IPS-20b (cell line): Measurements from ENCODE around the gene LMAN2.

Experiments
- H3K27ac ChIP-seq: one replicate; pipeline ENCODE4 v1.5.1; 2013; ENCODE audit warnings: low read length
- H3K27me3 ChIP-seq: 2 replicates; pipeline ENCODE4 v1.6.1; 2013; ENCODE audit warnings: mild to moderate bottlenecking, low read length, inconsistent platforms; ENCODE audit not compliant: insufficient read depth
- H3K36me3 ChIP-seq: 2 replicates; pipeline ENCODE4 v1.6.1; 2013; ENCODE audit warnings: low read depth, mild to moderate bottlenecking, inconsistent platforms, low read length, moderate library complexity; ENCODE audit not compliant: insufficient read depth
- H3K4me1 ChIP-seq: 2 replicates; pipeline ENCODE4 v1.6.1; 2013; ENCODE audit warnings: mild to moderate bottlenecking, control low read depth, inconsistent platforms, low read length, moderate library complexity; ENCODE audit not compliant: insufficient read depth
- H3K4me3 ChIP-seq: 2 replicates; pipeline ENCODE4 v1.5.1; 2013; ENCODE audit warnings: mild to moderate bottlenecking, low read length, inconsistent platforms
- H3K9ac ChIP-seq: 2 replicates; pipeline ENCODE4 v1.6.1; 2013; ENCODE audit warnings: low read depth, mild to moderate bottlenecking, inconsistent platforms, low read length, moderate library complexity
- H3K9me3 ChIP-seq: 2 replicates; pipeline ENCODE4 v1.6.1; 2013; ENCODE audit warnings: mild to moderate bottlenecking, low read depth, low read length, inconsistent platforms; ENCODE audit not compliant: insufficient read depth

Gene LMAN2

DNA sequence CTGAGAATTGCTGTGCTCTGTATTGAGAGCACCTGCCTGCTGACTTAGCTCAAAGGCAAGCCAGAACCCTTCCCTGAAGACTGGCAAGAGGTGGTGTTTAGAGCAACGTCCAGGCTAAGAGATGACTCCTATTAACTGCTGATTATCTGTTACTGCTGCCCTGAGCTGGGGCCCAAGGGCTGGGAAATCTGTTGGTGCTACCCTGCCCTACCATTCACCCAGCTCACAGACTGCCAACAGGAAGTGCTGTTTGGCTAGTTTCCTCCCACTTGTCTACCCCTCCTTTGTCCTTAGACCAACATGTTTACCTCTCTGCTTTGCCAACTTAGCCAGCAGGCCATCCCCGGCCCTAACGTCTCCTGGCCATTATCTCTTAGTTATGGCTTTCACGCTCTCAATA, 54.9 kb downstream of the LMAN2 start:
- H3K27ac ChIP-seq = no peak overlapping the region
- H3K9ac ChIP-seq = no peak overlapping the region
- no peaks in the 10 kb centered on the region for H3K27me3 ChIP-seq
- H3K9me3 ChIP-seq = no peaks in the 10 kb centered on the region
- no peak overlapping the region for H3K4me3 ChIP-seq
- H3K36me3 ChIP-seq = peaks cover 82% of the 10 kb centered on the region
- H3K4me1 ChIP-seq = no peaks in the 10 kb centered on the region

DNA sequence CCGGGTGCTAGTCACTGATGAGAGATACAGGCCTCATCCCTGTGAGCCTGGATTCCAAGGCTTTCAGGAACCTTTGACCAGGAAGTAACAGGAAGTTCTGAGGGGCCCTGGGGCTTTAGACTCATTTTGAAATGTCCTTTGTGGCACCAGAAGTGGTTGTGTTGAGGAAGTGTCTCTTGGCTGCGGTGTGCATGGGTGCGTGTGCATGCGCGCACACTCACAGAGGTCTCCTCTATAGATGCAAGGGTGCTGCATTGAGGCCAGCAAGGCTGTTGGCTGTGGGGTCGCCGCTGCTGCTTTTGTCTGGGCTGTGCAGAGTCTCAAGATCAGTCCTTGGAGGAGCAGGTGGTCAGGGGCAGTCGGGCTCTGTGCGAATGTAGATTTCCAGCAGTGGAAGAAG, 55.5 kb downstream of the LMAN2 start:
- Histone ChIP-seq H3K4me3 (no peak overlapping the region), H3K27ac (no peak overlapping the region), H3K36me3 (peaks cover 82% of the 10 kb centered on the region), H3K9ac (no peak overlapping the region), H3K27me3 (no peaks in the 10 kb centered on the region), H3K9me3 (no peaks in the 10 kb centered on the region), H3K4me1 (no peaks in the 10 kb centered on the region)

DNA sequence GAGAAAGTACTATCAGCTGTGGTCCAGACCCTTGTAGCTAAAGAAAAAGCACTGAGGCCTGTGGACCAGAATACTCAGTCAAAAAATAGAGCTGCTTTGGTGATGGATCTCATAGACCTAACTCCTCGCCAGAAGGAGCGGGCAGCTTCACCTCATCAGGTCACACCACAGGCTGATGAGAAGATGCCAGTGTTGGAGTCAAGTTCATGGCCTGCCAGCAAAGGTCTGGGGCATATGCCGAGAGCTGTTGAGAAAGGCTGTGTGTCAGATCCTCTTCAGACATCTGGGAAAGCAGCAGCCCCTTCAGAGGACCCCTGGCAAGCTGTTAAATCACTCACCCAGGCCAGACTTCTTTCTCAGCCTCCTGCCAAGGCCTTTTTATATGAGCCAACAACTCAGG, 56.8 kb downstream of the LMAN2 start:
- H3K4me1 ChIP-seq = no peaks in the 10 kb centered on the region
- no peak overlapping the region for H3K9ac ChIP-seq
- peaks cover 87% of the 10 kb centered on the region for H3K36me3 ChIP-seq
- H3K4me3 ChIP-seq = no peak overlapping the region
- H3K27ac ChIP-seq = no peak overlapping the region
- H3K27me3 ChIP-seq = no peaks in the 10 kb centered on the region
- no peaks in the 10 kb centered on the region for H3K9me3 ChIP-seq

DNA sequence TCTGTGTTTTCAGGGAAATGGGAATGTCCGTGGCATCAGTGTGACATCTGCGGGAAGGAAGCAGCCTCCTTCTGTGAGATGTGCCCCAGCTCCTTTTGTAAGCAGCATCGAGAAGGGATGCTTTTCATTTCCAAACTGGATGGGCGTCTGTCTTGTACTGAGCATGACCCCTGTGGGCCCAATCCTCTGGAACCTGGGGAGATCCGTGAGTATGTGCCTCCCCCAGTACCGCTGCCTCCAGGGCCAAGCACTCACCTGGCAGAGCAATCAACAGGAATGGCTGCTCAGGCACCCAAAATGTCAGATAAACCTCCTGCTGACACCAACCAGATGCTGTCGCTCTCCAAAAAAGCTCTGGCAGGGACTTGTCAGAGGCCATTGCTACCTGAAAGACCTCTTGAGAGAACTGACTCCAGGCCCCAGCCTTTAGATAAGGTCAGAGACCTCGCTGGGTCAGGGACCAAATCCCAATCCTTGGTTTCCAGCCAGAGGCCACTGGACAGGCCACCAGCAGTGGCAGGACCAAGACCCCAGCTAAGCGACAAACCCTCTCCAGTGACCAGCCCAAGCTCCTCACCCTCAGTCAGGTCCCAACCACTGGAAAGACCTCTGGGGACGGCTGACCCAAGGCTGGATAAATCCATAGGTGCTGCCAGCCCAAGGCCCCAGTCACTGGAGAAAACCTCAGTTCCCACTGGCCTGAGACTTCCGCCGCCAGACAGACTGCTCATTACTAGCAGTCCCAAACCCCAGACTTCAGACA, 57.5 kb downstream of the LMAN2 start:
- no peak overlapping the region for H3K4me3 ChIP-seq
- no peaks in the 10 kb centered on the region for H3K9me3 ChIP-seq
- H3K4me1 ChIP-seq = no peaks in the 10 kb centered on the region
- no peak overlapping the region for H3K9ac ChIP-seq
- H3K27me3 ChIP-seq = no peaks in the 10 kb centered on the region
- peaks cover 93% of the 10 kb centered on the region for H3K36me3 ChIP-seq
- no peak overlapping the region for H3K27ac ChIP-seq

DNA sequence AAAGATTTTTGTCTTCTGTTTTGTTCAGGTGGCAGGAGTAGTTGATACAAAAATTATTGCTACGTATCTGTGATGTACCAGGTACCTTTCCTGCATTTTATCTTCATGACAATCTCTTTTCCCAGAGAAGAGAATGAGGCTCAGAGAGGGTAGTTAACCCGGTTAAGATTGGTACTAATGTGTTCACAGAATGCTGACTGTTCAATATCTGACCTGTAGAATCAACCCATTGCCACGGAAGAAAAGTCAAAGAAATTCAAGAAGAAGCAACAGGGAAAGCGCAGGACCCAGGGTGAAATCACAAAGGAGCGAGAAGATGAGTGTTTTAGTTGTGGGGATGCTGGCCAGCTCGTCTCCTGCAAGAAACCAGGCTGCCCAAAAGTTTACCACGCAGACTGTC, 59.7 kb downstream of the LMAN2 start:
- H3K36me3 ChIP-seq = peaks cover 98% of the 10 kb centered on the region
- H3K27me3 ChIP-seq = no peaks in the 10 kb centered on the region
- no peak overlapping the region for H3K9ac ChIP-seq
- H3K9me3 ChIP-seq = no peaks in the 10 kb centered on the region
- H3K4me1 ChIP-seq = no peaks in the 10 kb centered on the region
- no peak overlapping the region for H3K27ac ChIP-seq
- H3K4me3 ChIP-seq = no peak overlapping the region

DNA sequence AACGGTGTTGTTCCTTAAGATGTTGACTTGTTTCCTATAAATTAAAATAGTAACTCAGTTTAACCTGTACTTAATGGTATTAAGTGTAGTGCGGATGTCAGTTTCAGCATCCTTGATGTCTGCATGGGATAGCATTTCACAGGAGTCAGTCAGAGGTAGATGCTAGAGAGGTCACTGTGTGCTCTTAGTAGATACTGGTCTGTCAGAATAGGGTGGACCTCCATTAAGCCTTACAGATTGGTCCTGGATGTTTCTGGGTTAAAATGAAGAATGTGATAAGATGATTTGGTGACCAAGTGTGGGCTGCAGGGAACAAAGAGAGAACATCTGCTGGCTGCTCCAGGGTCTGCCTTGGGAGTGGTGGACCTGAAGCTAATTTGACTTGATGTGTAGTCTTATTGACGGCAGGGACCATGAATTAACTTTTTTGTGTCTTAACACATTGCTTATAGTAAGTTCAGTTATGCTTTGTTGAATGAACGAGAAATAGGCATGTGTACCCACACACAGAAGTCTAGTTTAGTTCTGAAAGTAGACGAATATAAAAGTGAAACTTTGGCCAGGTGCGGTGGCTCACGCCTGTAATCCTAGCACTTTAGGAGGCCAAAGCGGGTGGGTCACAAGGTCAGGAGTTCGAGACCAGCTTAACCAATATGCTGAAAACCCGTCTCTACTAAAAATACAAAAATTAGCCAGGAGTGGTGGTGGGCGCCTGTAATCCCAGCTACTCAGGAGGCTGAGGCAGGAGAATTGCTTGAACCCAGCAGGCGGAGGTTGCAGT, 60.5 kb downstream of the LMAN2 start:
- no peak overlapping the region for H3K27ac ChIP-seq
- H3K36me3 ChIP-seq = peaks cover 98% of the 10 kb centered on the region
- no peaks in the 10 kb centered on the region for H3K9me3 ChIP-seq
- no peak overlapping the region for H3K4me3 ChIP-seq
- no peaks in the 10 kb centered on the region for H3K27me3 ChIP-seq
- no peak overlapping the region for H3K9ac ChIP-seq
- H3K4me1 ChIP-seq = no peaks in the 10 kb centered on the region

DNA sequence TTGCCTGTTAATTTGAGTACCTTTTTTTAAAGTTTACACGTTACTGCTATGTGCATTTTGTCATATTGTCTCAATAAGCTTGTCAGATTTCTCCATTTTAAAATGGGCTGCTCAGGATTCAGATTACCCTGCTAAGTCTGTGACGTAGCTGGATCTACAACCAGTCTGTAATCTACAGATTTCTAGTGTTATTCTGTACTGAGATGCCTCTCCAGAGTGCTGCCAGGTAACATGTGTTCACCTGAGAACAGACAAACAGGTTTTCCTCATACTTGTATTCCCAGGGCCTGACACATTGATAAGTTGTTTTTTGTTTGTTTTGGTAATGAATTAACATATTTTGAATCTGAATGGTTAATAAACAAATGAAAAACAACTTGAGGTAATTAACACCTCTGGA, 63.3 kb downstream of the LMAN2 start:
- no peaks in the 10 kb centered on the region for H3K27me3 ChIP-seq
- no peaks in the 10 kb centered on the region for H3K4me1 ChIP-seq
- no peak overlapping the region for H3K27ac ChIP-seq
- no peak overlapping the region for H3K9ac ChIP-seq
- H3K9me3 ChIP-seq = no peaks in the 10 kb centered on the region
- H3K36me3 ChIP-seq = peaks cover 96% of the 10 kb centered on the region
- no peak overlapping the region for H3K4me3 ChIP-seq
